Prostate gland (tissue), 2 donors: ENCODE data around the gene ELOVL5.

Experiments
- CTCF ChIP-seq, 4 experiments: fragments of 200-600 bp in 2 of 4; fragments of 450-650 bp in 2 of 4; sonication (generic) in 2 of 4; IDR thresholded peaks; 1 replicate in 3 of 4; 2 replicates in 1 of 4; pipeline ENCODE4 v1.5.1; 2016 to 2019; ENCODE audit warnings: antibody characterized with exemption in 4 of 4, mild to moderate bottlenecking in 2 of 4, moderate library complexity in 2 of 4
- POLR2A ChIP-seq: fragments of 450-650 bp; IDR thresholded peaks from one replicate; pipeline ENCODE4 v1.6.1; 2016; ENCODE audit warnings: antibody characterized with exemption, mild to moderate bottlenecking

GRCh38 chr6:53395986-53396385, 47.2 kb upstream of the ELOVL5 start:
- no peak for TF ChIP-seq CTCF (IDR thresholded peaks at IDR 0.05)
- TF ChIP-seq POLR2A: no peak
